Epithelial cell of esophagus (primary cell): ENCODE results near the gene ACTL8.

Source experiments
- DNase-seq: peaks from one replicate; pipeline ENCODE4 v3.0.0; 2010; ENCODE audit warnings: low read depth
- H3K4me3 ChIP-seq: 2 replicates; pipeline ENCODE4 v1.5.1; 2011; ENCODE audit warnings: mild to moderate bottlenecking, low read length, control low read depth
- CTCF ChIP-seq: IDR thresholded peaks from 2 replicates; pipeline ENCODE4 v1.5.1; 2011; ENCODE audit warnings: low read depth, mild to moderate bottlenecking, low read length, control low read depth, inconsistent platforms; ENCODE audit not compliant: insufficient read depth; ENCODE audit errors: missing control alignments

ACTL8 gene

GRCh38 chr1:17790383-17791054 lies 35.4 kb downstream of the ACTL8 start:
- DNase-seq: no peak
- TF ChIP-seq CTCF: no peak
- no peak overlapping the region for H3K4me3 ChIP-seq

- TF ChIP-seq CTCF: no peak
- DNase-seq: no peak
Observed at GRCh38 chr1:17791055-17791390, 35.9 kb downstream of the ACTL8 start.

DNA sequence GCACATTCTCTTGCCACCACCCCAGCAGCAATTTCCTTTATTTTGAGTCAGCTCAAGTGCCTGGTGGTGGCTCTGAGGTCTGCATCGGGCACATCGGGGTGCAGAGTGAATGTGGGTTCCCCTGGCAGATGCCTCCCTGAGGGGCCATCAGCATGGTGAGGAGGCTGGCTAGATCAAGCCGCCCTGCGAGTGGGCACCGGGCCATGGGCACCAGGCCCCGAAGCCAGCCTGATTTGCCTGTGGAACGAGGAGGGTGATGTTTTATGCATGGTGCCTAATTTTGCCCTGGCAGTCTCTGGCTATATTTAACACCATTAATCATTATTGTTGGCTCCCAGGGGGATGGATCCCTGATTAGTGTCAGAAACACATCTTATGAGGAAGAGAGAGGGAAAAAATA lies 36.3 kb downstream of the ACTL8 start:
- DNase-seq: no peak
- no peak overlapping the region for H3K4me3 ChIP-seq
- no peak for TF ChIP-seq CTCF

More at GRCh38 chr1:17791055-17791390, 35.9 kb downstream of the ACTL8 start:
- H3K4me3 ChIP-seq: no peak overlapping the region

GRCh38 chr1:17792421-17792820 lies 37.3 kb downstream of the ACTL8 start:
- DNase-seq: no peak
- no peak overlapping the region for H3K4me3 ChIP-seq
- no peak for TF ChIP-seq CTCF

- no peak for DNase-seq
- no peak for TF ChIP-seq CTCF
- H3K4me3 ChIP-seq: no peak overlapping the region
Observed at GRCh38 chr1:17795081-17795809, 40.1 kb downstream of the ACTL8 start.

DNA sequence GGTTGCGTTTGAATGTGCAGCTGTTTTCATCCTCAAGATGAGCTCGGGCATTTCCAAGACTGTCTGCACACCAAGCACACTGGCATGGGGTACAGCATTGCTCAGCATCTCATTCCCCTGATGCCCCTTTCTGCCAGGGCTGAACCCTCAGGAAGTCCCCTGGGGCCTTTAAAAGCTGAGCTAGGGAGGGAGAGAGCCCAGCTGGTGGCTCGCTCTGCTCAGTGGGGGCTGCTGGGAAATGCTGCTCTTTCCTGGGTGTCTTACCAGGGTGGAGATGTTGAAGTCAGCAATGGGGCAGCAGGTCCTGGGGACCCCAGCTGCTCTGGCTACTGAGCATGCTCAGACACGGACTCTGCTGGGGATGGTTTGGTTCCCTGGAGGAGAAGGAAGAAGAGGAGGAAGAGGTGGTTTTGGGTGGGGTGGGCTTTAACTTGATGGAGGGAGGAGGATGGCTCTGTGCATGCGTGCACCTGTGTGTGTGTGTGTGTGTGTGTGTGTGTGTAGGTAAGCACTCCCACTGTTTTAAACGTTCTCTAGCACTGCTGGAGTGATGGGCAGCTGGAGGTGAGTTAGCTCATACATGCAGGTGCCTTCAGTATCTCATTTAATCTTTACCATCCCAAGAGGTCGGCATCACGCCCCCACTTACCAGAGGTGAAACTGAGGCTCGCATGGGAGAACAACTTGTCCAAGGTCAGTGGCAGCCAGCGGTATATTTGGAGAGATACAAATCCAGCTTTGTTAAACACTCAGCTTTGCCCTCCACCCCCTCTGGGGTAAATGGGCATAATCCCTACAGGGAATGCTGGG lies 40.9 kb downstream of the ACTL8 start:
- DNase-seq: no peak
- no peak overlapping the region for H3K4me3 ChIP-seq
- no peak for TF ChIP-seq CTCF

DNA sequence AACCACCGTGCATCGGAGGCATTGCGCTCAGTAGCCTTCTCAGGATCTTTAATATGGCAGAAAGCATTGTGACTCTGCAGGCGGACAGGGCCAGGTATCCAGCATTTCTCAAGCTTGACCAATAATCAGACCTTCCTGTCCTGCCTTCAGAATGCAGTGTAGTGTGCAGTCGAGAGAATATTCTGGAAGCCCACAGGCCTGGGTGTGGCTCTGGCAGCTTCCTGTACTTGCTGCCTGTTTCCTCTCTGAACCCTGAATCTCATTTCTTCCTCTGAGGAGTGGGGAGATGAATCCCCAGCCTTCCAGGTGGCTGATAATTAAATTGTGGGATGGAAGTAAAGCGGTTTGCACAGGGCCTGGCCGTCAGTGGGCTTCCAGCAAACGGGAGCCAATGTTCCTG lies 42.3 kb downstream of the ACTL8 start:
- H3K4me3 ChIP-seq: no peak overlapping the region
- no peak for TF ChIP-seq CTCF
- DNase-seq: no peak
